Esophagus squamous epithelium (tissue), 5 donors: ENCODE results near the gene GCA. TPM values are rescaled to one million over a fixed set of nuclear protein-coding genes. Genes with fewer than 3 reads are reported as not detected.

Source experiments
- DNase-seq: peaks from one replicate; lab custom pipeline; 2025; lab: John Stamatoyannopoulos, UW
- H3K27ac ChIP-seq, 4 donors: fragments of 200-600 bp; sonication (generic); one replicate each; pipeline ENCODE4 v1.5.1; 2016 to 2019; ENCODE audit warnings: mild to moderate bottlenecking in 1 of 4
- H3K27me3 ChIP-seq, 4 donors: fragments of 200-600 bp; sonication (generic); 1 replicate in 3 of 4; 2 replicates in 1 of 4; pipeline versions ENCODE4 v1.5.1 to v1.6.0; 2017 to 2021; ENCODE audit warnings: antibody characterized with exemption in 1 of 4
- H3K36me3 ChIP-seq, 3 donors: fragments of 200-600 bp; sonication (generic); one replicate each; pipeline ENCODE4 v1.5.1; 2016 to 2019
- H3K4me1 ChIP-seq, 3 donors: fragments of 200-600 bp; sonication (generic); one replicate each; pipeline ENCODE4 v1.5.1; 2017 to 2019
- H3K4me3 ChIP-seq, 4 donors: fragments of 200-600 bp; sonication (generic); 1 replicate in 3 of 4; 2 replicates in 1 of 4; pipeline ENCODE4 v1.5.1; 2016 to 2019; ENCODE audit warnings: mild to moderate bottlenecking in 2 of 4, moderate library complexity in 1 of 4
- H3K9me3 ChIP-seq, 3 donors: fragments of 200-600 bp; sonication (generic); one replicate each; pipeline ENCODE4 v1.5.1; 2016 to 2019
- CTCF ChIP-seq, 6 experiments: fragments of 450-650 bp in 4 of 6; fragments of 200-600 bp in 2 of 6; sonication (generic) in 2 of 6; IDR thresholded peaks; one replicate each; pipeline ENCODE4 v1.5.1; 2016 to 2019; ENCODE audit warnings: antibody characterized with exemption in 6 of 6, mild to moderate bottlenecking in 4 of 6, moderate library complexity in 4 of 6
- POLR2A ChIP-seq, 4 donors: fragments of 450-650 bp; IDR thresholded peaks; one replicate each; pipeline ENCODE4 v1.6.1; 2017; ENCODE audit warnings: antibody characterized with exemption in 4 of 4, mild to moderate bottlenecking in 4 of 4, moderate library complexity in 3 of 4
- WGBS, 2 donors: methylation state at CpG; one replicate each; pipeline ENCODE4 v1.1.5; 2018; 5-methylcytosine and 5-hydroxymethylcytosine counted together
- intact Hi-C: fragments of 100-400 bp; cut with DNase I; formaldehyde crosslinking; loops from one replicate; pipeline ENCODE4 v1.15.0; 2022
- total RNA-seq, 4 donors: library from RNA; depleted of rRNA; stranded (reverse); fragments of >200 nt; gene quantifications; one replicate each; pipeline ENCODE4 v1.1.0, GENCODE V29; 2016
- donor health status: DM: yes; HTN: yes; CAD: no.

Gene GCA
- total RNA-seq, 4 donors from 2014 or later = 5.5 to 19.3 (median 13.0) TPM

GRCh38 chr2:162340822-162341221, 3.1 kb upstream of the GCA start:
- Histone ChIP-seq H3K36me3 (no peaks in the 10 kb centered on the region), H3K27me3 (no peaks in the 10 kb centered on the region), H3K4me3 (no peak overlapping the region), H3K27ac (no peak overlapping the region), H3K9me3 (no peaks in the 10 kb centered on the region), H3K4me1 (peaks cover 0 to 16% (median 4%) of the 10 kb centered on the region in 3 donors)
- no peak for DNase-seq
- intact Hi-C loops = no loop called here
- TF ChIP-seq POLR2A (IDR thresholded peaks at IDR 0.05) = no peak
- TF ChIP-seq CTCF (IDR thresholded peaks at IDR 0.05) = no peak

- Histone ChIP-seq H3K9me3 (no peaks in the 10 kb centered on the region), H3K4me3 (no peak overlapping the region), H3K27me3 (no peaks in the 10 kb centered on the region), H3K4me1 (peaks cover 0 to 16% (median 4%) of the 10 kb centered on the region in 3 donors), H3K36me3 (no peaks in the 10 kb centered on the region), H3K27ac (no peak overlapping the region)
- no peak for DNase-seq
- TF ChIP-seq POLR2A (IDR thresholded peaks at IDR 0.05) (no peak), CTCF (IDR thresholded peaks at IDR 0.05) (no peak)
- intact Hi-C loops = no loop called here
- 18 to 47% methylated on average over 3 of the region's 3 CpGs for WGBS, 2 donors
Measured at GRCh38 chr2:162342321-162342720, 1.6 kb upstream of the GCA start.

- no peaks in the 10 kb centered on the region for H3K9me3 ChIP-seq
- H3K4me3 ChIP-seq = no peak overlapping the region
- no peaks in the 10 kb centered on the region for H3K27me3 ChIP-seq
- 54 to 72% methylated on average over 2 of the region's 2 CpGs for WGBS, 2 donors
- intact Hi-C loops = no loop called here
- no peak for DNase-seq
- no peak for TF ChIP-seq POLR2A (IDR thresholded peaks at IDR 0.05)
- no peak for TF ChIP-seq CTCF (IDR thresholded peaks at IDR 0.05)
- H3K27ac ChIP-seq = no peak overlapping the region
- peaks cover 0 to 16% (median 4%) of the 10 kb centered on the region in 3 donors for H3K4me1 ChIP-seq
- H3K36me3 ChIP-seq = no peaks in the 10 kb centered on the region
Measured at GRCh38 chr2:162342841-162343240, 1.1 kb upstream of the GCA start.

GRCh38 chr2:162343492-162343823, 474 bp upstream of the GCA start:
- DNase-seq = no peak
- H3K27me3 ChIP-seq = no peaks in the 10 kb centered on the region
- TF ChIP-seq CTCF (IDR thresholded peaks at IDR 0.05) = no peak
- no peak for TF ChIP-seq POLR2A (IDR thresholded peaks at IDR 0.05)
- intact Hi-C loops = no loop called here
- peak overlapping the region in 1 of 4 donors; percentile 87 for H3K27ac ChIP-seq
- peaks cover 0 to 16% (median 4%) of the 10 kb centered on the region in 3 donors for H3K4me1 ChIP-seq
- H3K9me3 ChIP-seq = no peaks in the 10 kb centered on the region
- 52 to 56% methylated on average over 4 of the region's 4 CpGs for WGBS, 2 donors
- H3K4me3 ChIP-seq = peak overlapping the region; percentile 63 to 97 (median 80)
- no peaks in the 10 kb centered on the region for H3K36me3 ChIP-seq

GRCh38 chr2:162344617-162344950, 652 bp downstream of the GCA start:
- intact Hi-C loops = no loop called here
- Histone ChIP-seq H3K9me3 (no peaks in the 10 kb centered on the region), H3K27ac (peak overlapping the region; percentile 73 to 90 (median 84)), H3K4me1 (peaks cover 0 to 16% (median 4%) of the 10 kb centered on the region in 3 donors), H3K36me3 (no peaks in the 10 kb centered on the region), H3K27me3 (no peaks in the 10 kb centered on the region), H3K4me3 (peak overlapping the region; percentile 63 to 97 (median 80))
- DNase-seq = no peak
- TF ChIP-seq CTCF (IDR thresholded peaks at IDR 0.05) (no peak), POLR2A (IDR thresholded peaks at IDR 0.05) (no peak)
- 6 to 9% methylated on average over 8 of the region's 8 CpGs for WGBS, 2 donors
